Esophagus squamous epithelium (tissue), 4 donors: ENCODE data around the gene OR6K2.

ENCODE experiments used
- CTCF ChIP-seq, 6 experiments: fragments of 450-650 bp in 4 of 6; fragments of 200-600 bp in 2 of 6; sonication (generic) in 2 of 6; IDR thresholded peaks; one replicate each; pipeline ENCODE4 v1.5.1; 2016 to 2019; ENCODE audit warnings: antibody characterized with exemption in 6 of 6, mild to moderate bottlenecking in 4 of 6, moderate library complexity in 4 of 6
- POLR2A ChIP-seq, 4 donors: fragments of 450-650 bp; IDR thresholded peaks; one replicate each; pipeline ENCODE4 v1.6.1; 2017; ENCODE audit warnings: antibody characterized with exemption in 4 of 4, mild to moderate bottlenecking in 4 of 4, moderate library complexity in 3 of 4

DNA sequence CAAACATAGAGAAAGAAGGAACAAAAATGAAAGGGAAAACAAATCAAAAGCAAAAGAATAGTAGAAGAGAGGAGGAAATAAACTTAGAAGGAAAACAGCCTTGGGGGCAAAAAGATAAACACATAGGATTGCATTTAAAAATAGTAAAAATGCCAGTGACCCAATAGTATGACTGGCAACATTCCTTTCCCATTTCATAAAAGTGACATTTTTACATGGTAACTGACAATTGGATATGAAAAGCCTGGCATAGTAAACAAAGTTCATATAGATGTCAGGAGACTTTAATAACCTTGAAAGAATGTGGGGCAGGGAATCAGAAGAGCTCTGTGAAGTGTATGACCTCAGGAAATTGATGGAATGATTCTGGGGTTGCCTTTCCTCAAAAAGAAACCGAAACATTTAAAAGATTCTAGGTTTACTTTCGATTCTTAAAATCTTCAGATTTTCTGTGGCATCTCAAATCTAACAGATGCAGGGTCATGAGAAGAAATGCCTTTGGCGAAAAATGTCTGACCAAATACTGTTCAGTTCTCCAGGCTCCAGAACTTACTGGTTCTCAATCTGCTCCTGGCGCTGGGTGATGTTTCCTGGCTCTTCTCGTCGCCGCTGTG lies 47.6 kb downstream of the OR6K2 start:
- TF ChIP-seq POLR2A (IDR thresholded peaks at IDR 0.05) = no peak
- no peak for TF ChIP-seq CTCF (IDR thresholded peaks at IDR 0.05)
